ENCODE measurements around the gene PCDHGB6.
"Not testable (repeated sequence)": the region's sequence is repeated elsewhere in the genome, so short reads cannot be mapped to it uniquely, and the experiment has no call there.

The PCDHGB6 gene

DNA sequence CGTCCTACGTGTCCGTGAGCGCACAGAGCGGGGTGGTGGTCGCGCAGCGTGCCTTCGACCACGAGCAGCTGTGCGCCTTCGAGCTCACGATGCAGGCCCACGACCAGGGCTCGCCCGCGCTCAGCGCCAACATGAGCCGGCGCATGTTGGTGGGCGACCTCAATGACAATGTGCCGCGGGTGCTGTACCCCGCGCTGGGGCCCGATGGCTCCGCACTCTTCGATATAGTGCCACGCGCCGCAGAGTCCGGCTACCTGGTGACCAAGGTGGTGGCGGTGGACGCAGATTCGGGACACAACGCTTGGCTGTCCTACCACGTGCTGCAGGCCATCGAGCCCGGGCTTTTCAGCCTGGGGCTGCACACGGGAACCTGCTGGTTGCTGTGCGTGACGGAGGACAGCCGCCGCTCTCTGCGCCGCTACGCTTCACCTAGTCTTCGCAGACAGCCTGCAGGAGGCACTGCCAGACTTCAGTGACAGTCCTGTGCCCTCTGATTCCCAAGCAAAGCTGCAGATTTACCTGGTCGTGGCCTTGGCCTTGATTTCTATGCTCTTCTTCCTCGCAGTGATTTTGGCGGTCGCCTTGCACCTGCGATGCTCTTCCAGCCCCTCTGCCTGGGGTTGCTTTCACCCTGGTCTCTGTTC is 20.1 kb downstream of the PCDHGB6 start:
- DNase-seq (ENCODE audit: low spot score in 2 of 2) (no peak), ATAC-seq (no peak)
- no peak overlapping the region for H3K27ac Mint-ChIP-seq
- peaks cover 11% of the 10 kb centered on the region for H3K36me3 Mint-ChIP-seq
- peaks cover 10% of the 10 kb centered on the region for H3K4me1 Mint-ChIP-seq
- peaks cover 13% of the 10 kb centered on the region for H3K9me3 Mint-ChIP-seq
- H3K4me3 Mint-ChIP-seq, result no peak overlapping the region

DNA sequence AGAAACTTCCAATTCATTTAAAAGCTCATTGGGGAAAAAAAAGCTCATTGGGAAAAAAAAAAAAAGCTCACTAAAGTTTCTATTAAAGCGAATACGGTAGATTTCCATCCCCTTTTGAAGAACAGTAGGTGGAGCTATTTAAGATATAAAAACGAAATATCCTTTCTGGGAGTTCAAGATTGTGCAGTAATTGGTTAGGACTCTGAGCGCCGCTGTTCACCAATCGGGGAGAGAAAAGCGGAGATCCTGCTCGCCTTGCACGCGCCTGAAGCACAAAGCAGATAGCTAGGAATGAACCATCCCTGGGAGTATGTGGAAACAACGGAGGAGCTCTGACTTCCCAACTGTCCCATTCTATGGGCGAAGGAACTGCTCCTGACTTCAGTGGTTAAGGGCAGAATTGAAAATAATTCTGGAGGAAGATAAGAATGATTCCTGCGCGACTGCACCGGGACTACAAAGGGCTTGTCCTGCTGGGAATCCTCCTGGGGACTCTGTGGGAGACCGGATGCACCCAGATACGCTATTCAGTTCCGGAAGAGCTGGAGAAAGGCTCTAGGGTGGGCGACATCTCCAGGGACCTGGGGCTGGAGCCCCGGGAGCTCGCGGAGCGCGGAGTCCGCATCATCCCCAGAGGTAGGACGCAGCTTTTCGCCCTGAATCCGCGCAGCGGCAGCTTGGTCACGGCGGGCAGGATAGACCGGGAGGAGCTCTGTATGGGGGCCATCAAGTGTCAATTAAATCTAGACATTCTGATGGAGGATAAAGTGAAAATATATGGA is 22.7 kb downstream of the PCDHGB6 start, which contains the start of gene PCDHGA12:
PCDHGA12 (plus strand) TSS at position 176 of the 782 bp plus-strand sequence; CDS start at position 429, 253 bp downstream.
- DNase-seq (ENCODE audit: low spot score in 2 of 2), result no peak
- Mint-ChIP-seq H3K27ac (no peak within 1 kb of the TSS), H3K4me1 (peaks cover 10% of the 10 kb centered on the region), H3K36me3 (peaks cover 11% of the 10 kb centered on the region), H3K9me3 (peaks cover 13% of the 10 kb centered on the region), H3K4me3 (peak within 1 kb of the TSS; percentile 31)
- no peak for ATAC-seq

DNA sequence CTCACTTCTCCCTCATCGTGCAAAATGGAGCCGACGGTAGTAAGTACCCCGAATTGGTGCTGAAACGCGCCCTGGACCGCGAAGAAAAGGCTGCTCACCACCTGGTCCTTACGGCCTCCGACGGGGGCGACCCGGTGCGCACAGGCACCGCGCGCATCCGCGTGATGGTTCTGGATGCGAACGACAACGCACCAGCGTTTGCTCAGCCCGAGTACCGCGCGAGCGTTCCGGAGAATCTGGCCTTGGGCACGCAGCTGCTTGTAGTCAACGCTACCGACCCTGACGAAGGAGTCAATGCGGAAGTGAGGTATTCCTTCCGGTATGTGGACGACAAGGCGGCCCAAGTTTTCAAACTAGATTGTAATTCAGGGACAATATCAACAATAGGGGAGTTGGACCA is 23.5 kb downstream of the PCDHGB6 start:
- H3K4me3 Mint-ChIP-seq, result peak overlapping the region; percentile 31
- no peak for ATAC-seq
- no peak for DNase-seq (ENCODE audit: low spot score in 2 of 2)
- peaks cover 10% of the 10 kb centered on the region for H3K4me1 Mint-ChIP-seq
- H3K27ac Mint-ChIP-seq, result no peak overlapping the region
- H3K9me3 Mint-ChIP-seq, result peaks cover 13% of the 10 kb centered on the region
- H3K36me3 Mint-ChIP-seq, result peaks cover 11% of the 10 kb centered on the region

DNA sequence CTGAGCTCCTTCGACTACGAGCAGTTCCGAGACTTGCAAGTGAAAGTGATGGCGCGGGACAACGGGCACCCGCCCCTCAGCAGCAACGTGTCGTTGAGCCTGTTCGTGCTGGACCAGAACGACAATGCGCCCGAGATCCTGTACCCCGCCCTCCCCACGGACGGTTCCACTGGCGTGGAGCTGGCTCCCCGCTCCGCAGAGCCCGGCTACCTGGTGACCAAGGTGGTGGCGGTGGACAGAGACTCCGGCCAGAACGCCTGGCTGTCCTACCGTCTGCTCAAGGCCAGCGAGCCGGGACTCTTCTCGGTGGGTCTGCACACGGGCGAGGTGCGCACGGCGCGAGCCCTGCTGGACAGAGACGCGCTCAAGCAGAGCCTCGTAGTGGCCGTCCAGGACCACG is 24.5 kb downstream of the PCDHGB6 start:
- Mint-ChIP-seq H3K36me3 (peaks cover 11% of the 10 kb centered on the region), H3K9me3 (peaks cover 13% of the 10 kb centered on the region), H3K4me1 (peaks cover 10% of the 10 kb centered on the region)
- H3K27ac Mint-ChIP-seq; H3K4me3 Mint-ChIP-seq; DNase-seq (ENCODE audit: low spot score in 2 of 2); ATAC-seq: not testable (repeated sequence)

DNA sequence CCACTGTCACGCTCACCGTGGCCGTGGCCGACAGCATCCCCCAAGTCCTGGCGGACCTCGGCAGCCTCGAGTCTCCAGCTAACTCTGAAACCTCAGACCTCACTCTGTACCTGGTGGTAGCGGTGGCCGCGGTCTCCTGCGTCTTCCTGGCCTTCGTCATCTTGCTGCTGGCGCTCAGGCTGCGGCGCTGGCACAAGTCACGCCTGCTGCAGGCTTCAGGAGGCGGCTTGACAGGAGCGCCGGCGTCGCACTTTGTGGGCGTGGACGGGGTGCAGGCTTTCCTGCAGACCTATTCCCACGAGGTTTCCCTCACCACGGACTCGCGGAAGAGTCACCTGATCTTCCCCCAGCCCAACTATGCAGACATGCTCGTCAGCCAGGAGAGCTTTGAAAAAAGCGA is 24.9 kb downstream of the PCDHGB6 start:
- not testable (repeated sequence) for H3K4me3 Mint-ChIP-seq; ATAC-seq; H3K27ac Mint-ChIP-seq; DNase-seq (ENCODE audit: low spot score in 2 of 2)
- Mint-ChIP-seq H3K9me3 (peaks cover 13% of the 10 kb centered on the region), H3K4me1 (peaks cover 10% of the 10 kb centered on the region), H3K36me3 (peaks cover 11% of the 10 kb centered on the region)

DNA sequence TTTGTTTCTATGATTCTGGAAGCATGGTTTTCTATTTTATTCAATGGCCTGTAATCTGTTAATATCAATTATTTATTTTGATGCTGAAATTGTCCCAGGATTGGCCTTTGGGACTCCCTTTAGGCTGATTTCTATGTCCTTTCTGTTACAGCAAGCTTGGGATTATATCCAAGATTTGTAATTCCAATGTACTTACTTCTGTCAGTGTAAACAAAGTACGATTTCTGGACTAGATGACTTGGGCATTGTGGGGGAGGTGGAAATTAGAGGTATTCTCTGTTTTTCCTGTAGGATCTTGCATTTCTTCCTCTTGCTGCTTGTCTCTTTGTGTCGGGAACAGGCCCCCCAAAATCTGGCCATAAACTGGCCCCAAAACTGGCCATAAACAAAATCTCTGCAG is 26.2 kb downstream of the PCDHGB6 start:
- no peak overlapping the region for H3K4me3 Mint-ChIP-seq
- no peak for ATAC-seq
- peaks cover 11% of the 10 kb centered on the region for H3K36me3 Mint-ChIP-seq
- no peak for DNase-seq (ENCODE audit: low spot score in 2 of 2)
- peaks cover 9% of the 10 kb centered on the region for H3K9me3 Mint-ChIP-seq
- peaks cover 10% of the 10 kb centered on the region for H3K4me1 Mint-ChIP-seq
- H3K27ac Mint-ChIP-seq, result no peak overlapping the region

DNA sequence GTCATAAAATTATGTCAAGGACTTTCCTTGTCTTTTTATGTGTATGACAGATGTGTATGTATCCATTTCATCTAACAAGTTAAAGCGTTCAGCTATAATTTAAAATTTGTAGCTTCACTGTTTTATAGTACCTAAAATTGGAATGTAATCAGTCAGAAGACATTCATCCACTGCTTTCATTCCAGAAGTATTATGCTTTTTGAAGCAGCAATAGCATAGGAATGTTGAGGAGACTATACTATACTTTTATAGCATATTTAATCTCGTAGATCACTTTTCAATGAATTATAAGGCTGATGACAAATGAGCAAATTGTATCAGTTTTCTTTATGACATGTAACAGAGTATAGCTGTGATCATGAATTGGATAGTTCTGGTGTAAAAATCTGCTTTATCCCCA is 29.4 kb downstream of the PCDHGB6 start:
- no peak overlapping the region for H3K4me3 Mint-ChIP-seq
- no peak overlapping the region for H3K27ac Mint-ChIP-seq
- peaks cover 5% of the 10 kb centered on the region for H3K9me3 Mint-ChIP-seq
- H3K36me3 Mint-ChIP-seq, result no peaks in the 10 kb centered on the region
- DNase-seq (ENCODE audit: low spot score in 2 of 2) (no peak), ATAC-seq (no peak)
- H3K4me1 Mint-ChIP-seq, result no peaks in the 10 kb centered on the region

DNA sequence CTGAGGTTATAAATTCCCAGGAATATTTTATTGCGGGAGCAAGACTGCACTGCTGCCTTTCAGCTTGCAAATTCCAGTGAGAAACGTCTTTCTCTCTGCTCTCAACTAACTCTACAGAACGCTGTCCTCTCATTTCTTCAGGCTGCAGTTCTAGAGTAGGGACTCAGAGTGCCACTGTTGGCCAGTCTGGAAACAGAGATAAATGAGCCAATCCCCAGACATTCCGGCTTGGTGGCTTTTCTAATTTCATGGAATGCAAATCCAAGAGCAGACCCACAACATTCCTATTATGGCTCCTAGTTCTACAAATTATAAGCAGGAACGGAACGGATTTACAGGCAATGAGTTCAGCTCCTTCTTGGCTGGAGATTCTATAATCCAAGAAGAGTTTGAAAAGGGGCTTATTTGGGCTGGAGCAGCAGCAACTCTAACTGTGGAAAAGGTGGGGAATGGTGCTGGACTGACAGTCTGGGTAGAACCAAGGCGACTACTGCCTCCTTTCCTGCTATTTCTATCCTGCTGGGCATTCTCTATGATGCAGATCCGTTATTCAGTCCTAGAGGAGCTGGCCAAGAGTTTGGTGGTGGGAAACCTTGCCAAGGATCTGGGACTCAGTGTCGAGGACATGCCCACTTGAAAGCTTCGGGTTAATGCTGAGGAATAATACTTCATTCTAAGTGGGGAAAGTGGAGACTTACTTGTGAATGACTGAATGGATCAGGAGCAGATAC is 31.8 kb downstream of the PCDHGB6 start:
- no peak for DNase-seq (ENCODE audit: low spot score in 2 of 2)
- H3K27ac Mint-ChIP-seq, result no peak overlapping the region

DNA sequence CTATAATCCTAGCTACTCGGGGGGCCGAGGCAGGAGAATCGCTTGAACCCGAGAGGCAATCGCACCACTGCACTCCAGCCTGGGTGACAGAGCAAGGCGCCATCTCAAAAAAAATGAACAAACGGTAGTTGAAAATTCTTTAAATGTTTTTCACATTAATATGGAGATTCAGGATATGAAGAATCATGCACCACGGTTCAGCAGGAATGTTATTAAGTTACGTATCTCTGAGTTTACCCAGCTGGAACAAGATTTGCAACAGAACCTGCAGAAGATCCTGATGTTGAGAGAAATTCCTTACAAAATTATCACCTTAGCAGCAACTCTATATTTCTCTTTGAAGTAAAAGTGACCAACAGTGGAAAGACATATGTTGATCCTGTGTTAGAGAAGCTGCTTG is 32.5 kb downstream of the PCDHGB6 start:
- ATAC-seq, result no peak
- Mint-ChIP-seq H3K27ac (no peak overlapping the region), H3K4me3 (no peak overlapping the region), H3K4me1 (no peaks in the 10 kb centered on the region), H3K9me3 (peaks cover 3% of the 10 kb centered on the region), H3K36me3 (no peaks in the 10 kb centered on the region)
- no peak for DNase-seq (ENCODE audit: low spot score in 2 of 2)

More for the DNA sequence above, 31.8 kb downstream of the PCDHGB6 start:
- Mint-ChIP-seq H3K9me3 (peaks cover 3% of the 10 kb centered on the region), H3K4me1 (no peaks in the 10 kb centered on the region), H3K36me3 (no peaks in the 10 kb centered on the region), H3K4me3 (no peak overlapping the region)
- ATAC-seq, result no peak

DNA sequence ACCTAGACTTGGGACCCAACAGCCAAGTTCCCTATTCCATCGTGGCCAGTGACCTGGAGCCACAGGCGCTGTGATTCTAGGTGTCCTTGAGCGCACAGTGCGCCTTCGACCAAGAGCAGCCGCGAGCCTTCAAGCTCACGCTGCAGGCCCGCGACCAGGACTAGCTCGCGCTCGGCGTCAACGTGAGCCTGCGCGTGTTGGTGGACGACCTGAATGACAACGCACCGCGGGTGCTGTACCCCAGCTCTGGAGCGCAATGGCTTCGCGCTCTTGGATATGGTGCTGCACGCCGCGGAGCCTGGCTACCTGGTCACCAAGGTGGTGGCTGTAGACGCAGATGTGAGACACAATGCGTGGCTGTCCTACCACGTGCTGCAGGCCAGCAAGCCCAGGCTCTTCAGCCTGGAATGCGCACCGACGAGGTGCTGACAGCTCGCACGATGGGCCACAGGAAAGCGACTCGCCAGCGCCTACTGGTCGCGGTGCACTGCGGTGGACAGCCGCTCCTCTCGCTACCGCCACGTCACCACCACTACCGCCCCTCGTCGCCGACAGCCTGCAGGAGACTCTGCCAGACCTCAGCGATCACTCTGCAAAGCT is 33.9 kb downstream of the PCDHGB6 start:
- Mint-ChIP-seq H3K27ac (no peak overlapping the region), H3K4me3 (no peak overlapping the region), H3K4me1 (no peaks in the 10 kb centered on the region), H3K36me3 (no peaks in the 10 kb centered on the region), H3K9me3 (peaks cover 3% of the 10 kb centered on the region)
- ATAC-seq (no peak), DNase-seq (ENCODE audit: low spot score in 2 of 2) (no peak)
